IMR-90 (cell line): ENCODE measurements around the gene ECM2. TPM values are rescaled to one million over a fixed set of nuclear protein-coding genes. Genes with fewer than 3 reads are reported as not detected.

ENCODE experiments used
- ATAC-seq: fragments of 200-7000 bp; cut with Tn5 transposase; 2 replicates; pipeline ENCODE4 v1.9.1; 2020; ENCODE audit warnings: low read depth, mild to moderate bottlenecking, moderate library complexity
- BruUV-seq: library from RNA; stranded (reverse); fragments of 400-500 nt; replicated peaks from 2 replicates; lab custom pipeline; 2021; lab: Mats Ljungman, UMichigan
- CTCF ChIA-PET: fragments of 300-600 bp; formaldehyde crosslinking; extraction: SDS; loops from one replicate; lab custom pipeline; 2021; ENCODE audit warnings: antibody characterized with exemption; lab: Yijun Ruan, JAX
- POLR2A ChIA-PET: fragments of 300-600 bp; sonication (Branson Sonifier 250); formaldehyde crosslinking; loops from one replicate; lab custom pipeline; 2022; ENCODE audit warnings: antibody characterized with exemption; ENCODE audit not compliant: unreplicated experiment; lab: Charles Lee
- DNase-seq: peaks from one replicate; pipeline ENCODE4 v3.0.0; 2013
- H2AFZ ChIP-seq: replicated peaks from 2 replicates; pipeline ENCODE3; 2013; ENCODE audit warnings: low read length, mild to moderate bottlenecking; ENCODE audit not compliant: poor library complexity
- H2AK5ac ChIP-seq: 2 replicates; pipeline ENCODE4 v1.6.1; 2013; ENCODE audit warnings: low read depth, low read length, inconsistent platforms
- H2AK9ac ChIP-seq: replicated peaks from 2 replicates; pipeline ENCODE3; 2013; ENCODE audit warnings: mild to moderate bottlenecking, low read depth, low read length, moderate library complexity; ENCODE audit not compliant: poor library complexity
- H2BK120ac ChIP-seq: 2 replicates; pipeline ENCODE4 v1.6.1; 2013; ENCODE audit warnings: low read depth, low read length, inconsistent platforms
- H2BK15ac ChIP-seq: 3 replicates; pipeline ENCODE4 v1.6.1; 2013; ENCODE audit warnings: low read depth, low read length, inconsistent platforms
- H2BK20ac ChIP-seq: 2 replicates; pipeline ENCODE4 v1.6.1; 2013; ENCODE audit warnings: low read depth, mild to moderate bottlenecking, inconsistent platforms, low read length, moderate library complexity
- H2BK5ac ChIP-seq: 2 replicates; pipeline ENCODE4 v1.6.1; 2013; ENCODE audit warnings: mild to moderate bottlenecking, low read depth, low read length, inconsistent platforms; ENCODE audit not compliant: poor library complexity, severe bottlenecking
- H3K14ac ChIP-seq: replicated peaks from 2 replicates; pipeline ENCODE4 v1.6.1; 2013; ENCODE audit warnings: low read depth, low read length, inconsistent platforms
- H3K18ac ChIP-seq: 2 replicates; pipeline ENCODE4 v1.6.1; 2013; ENCODE audit warnings: low read depth, low read length, control low read depth
- H3K23ac ChIP-seq: 2 replicates; pipeline ENCODE4 v1.6.1; 2013; ENCODE audit warnings: low read depth, low read length, inconsistent platforms
- H3K27ac ChIP-seq: 2 replicates; pipeline ENCODE4 v1.5.1; 2013; ENCODE audit warnings: mild to moderate bottlenecking, control low read depth, low read length; ENCODE audit not compliant: insufficient read depth
- H3K27me3 ChIP-seq: 2 replicates; pipeline ENCODE4 v1.6.1; 2013; ENCODE audit warnings: low read length; ENCODE audit not compliant: control insufficient read depth, insufficient read depth
- H3K36me3 ChIP-seq: 2 replicates; pipeline ENCODE4 v1.6.1; 2013; ENCODE audit warnings: low read length, mixed read lengths; ENCODE audit not compliant: control insufficient read depth, insufficient read depth
- H3K4ac ChIP-seq: 2 replicates; pipeline ENCODE4 v1.6.1; 2013; ENCODE audit warnings: low read depth, low read length, inconsistent platforms
- H3K4me1 ChIP-seq: 2 replicates; pipeline ENCODE4 v1.6.1; 2013; ENCODE audit warnings: low read length, mixed read lengths; ENCODE audit not compliant: control insufficient read depth, insufficient read depth
- H3K4me2 ChIP-seq: 2 replicates; pipeline ENCODE4 v1.6.1; 2013; ENCODE audit warnings: low read depth, mild to moderate bottlenecking, control low read depth, low read length, moderate library complexity
- H3K4me3 ChIP-seq: 2 replicates; pipeline ENCODE4 v1.5.1; 2013; ENCODE audit warnings: low read depth, mild to moderate bottlenecking, control low read depth, low read length, moderate library complexity; ENCODE audit not compliant: insufficient read depth
- H3K56ac ChIP-seq: 2 replicates; pipeline ENCODE4 v1.6.1; 2013; ENCODE audit warnings: low read length, inconsistent platforms; ENCODE audit not compliant: insufficient read depth; ENCODE audit errors: extremely low read depth
- H3K79me1 ChIP-seq, 2 experiments: 2 replicates each; pipeline ENCODE4 v1.6.1; 2013; ENCODE audit warnings: low read length in 2 of 2, inconsistent platforms in 1 of 2, low read depth in 1 of 2
- H3K9ac ChIP-seq: 2 replicates; pipeline ENCODE4 v1.6.1; 2013; ENCODE audit warnings: low read depth, low read length, control low read depth
- H3K9me1 ChIP-seq: 2 replicates; pipeline ENCODE4 v1.6.1; 2013; ENCODE audit warnings: low read length, inconsistent platforms; ENCODE audit not compliant: insufficient read depth
- H3K9me3 ChIP-seq: 2 replicates; pipeline ENCODE4 v1.6.1; 2013; ENCODE audit warnings: low read length; ENCODE audit not compliant: control insufficient read depth, insufficient read depth
- H4K20me1 ChIP-seq: 2 replicates; pipeline ENCODE4 v1.6.1; 2013; ENCODE audit warnings: low read length, inconsistent platforms; ENCODE audit not compliant: insufficient read depth
- H4K5ac ChIP-seq: 2 replicates; pipeline ENCODE4 v1.6.1; 2013; ENCODE audit warnings: mild to moderate bottlenecking, low read depth, low read length, control low read depth
- H4K8ac ChIP-seq, 2 experiments: 2 replicates each; pipeline ENCODE4 v1.6.1; 2013; ENCODE audit warnings: low read depth in 2 of 2, low read length in 2 of 2, control low read depth in 1 of 2, inconsistent platforms in 1 of 2
- H4K91ac ChIP-seq: 2 replicates; pipeline ENCODE4 v1.6.1; 2013; ENCODE audit warnings: low read depth, low read length, inconsistent platforms; ENCODE audit not compliant: insufficient read depth
- BHLHE40 ChIP-seq: fragments of 150-350 bp; IDR thresholded peaks from 2 replicates; pipeline ENCODE4 v1.6.1; 2016; ENCODE audit warnings: mild to moderate bottlenecking, low read depth, low read length
- CEBPB ChIP-seq: IDR thresholded peaks from 2 replicates; pipeline ENCODE4 v1.6.1; 2012; ENCODE audit warnings: low read depth, low read length, improper control_type of control experiment
- CHD1 ChIP-seq: IDR thresholded peaks from 2 replicates; pipeline ENCODE4 v1.6.1; 2012; ENCODE audit warnings: low read depth, low read length, improper control_type of control experiment
- ELK1 ChIP-seq: fragments of 150-350 bp; IDR thresholded peaks from 2 replicates; pipeline ENCODE4 v1.6.1; 2016; ENCODE audit warnings: low read depth, mild to moderate bottlenecking, low read length, moderate library complexity, borderline replicate concordance
- FOS ChIP-seq: fragments of 150-350 bp; IDR thresholded peaks from 2 replicates; pipeline ENCODE4 v1.6.1; 2016; ENCODE audit warnings: low read depth, low read length
- MAFK ChIP-seq: IDR thresholded peaks from 2 replicates; pipeline ENCODE4 v1.6.1; 2012; ENCODE audit warnings: low read depth, low read length, improper control_type of control experiment
- MAZ ChIP-seq: IDR thresholded peaks from 2 replicates; pipeline ENCODE4 v1.6.1; 2012; ENCODE audit warnings: low read depth, mild to moderate bottlenecking, low read length, improper control_type of control experiment, moderate library complexity, borderline replicate concordance
- MXI1 ChIP-seq: IDR thresholded peaks from 2 replicates; pipeline ENCODE4 v1.6.1; 2012; ENCODE audit warnings: low read depth, mild to moderate bottlenecking, low read length, moderate library complexity, borderline replicate concordance
- NFE2L2 ChIP-seq: fragments of 150-350 bp; IDR thresholded peaks from 2 replicates; pipeline ENCODE4 v1.6.1; 2016; ENCODE audit warnings: low read depth, mild to moderate bottlenecking, low read length
- POLR2A ChIP-seq: IDR thresholded peaks from 2 replicates; pipeline ENCODE4 v1.6.1; 2012; ENCODE audit warnings: mild to moderate bottlenecking, low read depth, low read length
- RAD21 ChIP-seq: IDR thresholded peaks from 2 replicates; pipeline ENCODE4 v1.6.1; 2012; ENCODE audit warnings: low read length, improper control_type of control experiment
- RCOR1 ChIP-seq: IDR thresholded peaks from 2 replicates; pipeline ENCODE4 v1.6.1; 2012; ENCODE audit warnings: mild to moderate bottlenecking, low read length, improper control_type of control experiment; ENCODE audit not compliant: insufficient replicate concordance
- RFX5 ChIP-seq: IDR thresholded peaks from 2 replicates; pipeline ENCODE4 v1.8.0; 2012; ENCODE audit warnings: low read depth, mild to moderate bottlenecking, low read length, moderate library complexity
- SMC3 ChIP-seq: fragments of 150-350 bp; IDR thresholded peaks from 2 replicates; pipeline ENCODE4 v1.6.1; 2016; ENCODE audit warnings: low read depth, mild to moderate bottlenecking, antibody characterized with exemption, low read length, moderate library complexity
- USF2 ChIP-seq: fragments of 150-350 bp; IDR thresholded peaks from 2 replicates; pipeline ENCODE4 v1.6.1; 2017; ENCODE audit warnings: mild to moderate bottlenecking, antibody characterized with exemption, low read length, low read depth
- WGBS, 2 experiments: methylation state at CpG; one replicate each; pipeline versions ENCODE4 v1.1.5 to v1.1.7; 2013; ENCODE audit warnings: missing lambda C conversion rate in 2 of 2; ENCODE audit not compliant: insufficient read length in 1 of 2; ENCODE audit errors: extremely low coverage in 2 of 2; 5-methylcytosine and 5-hydroxymethylcytosine counted together
- dilution Hi-C: fragments of 300-500 bp; cut with HindIII; formaldehyde crosslinking; loops from one replicate; pipeline ENCODE4 v1.14.3; 2018; ENCODE audit warnings: low sequenced_read_pairs; ENCODE audit not compliant: unreplicated experiment
- in situ Hi-C: fragments of 300-500 bp; cut with MboI; formaldehyde crosslinking; loops from 3 replicates; pipeline ENCODE4 v1.14.3; 2019; ENCODE audit warnings: low sequenced_read_pairs, inconsistent platforms, mixed read lengths
- intact Hi-C: fragments of 100-400 bp; cut with micrococcal nuclease; formaldehyde crosslinking; loops from 2 replicates; pipeline ENCODE4 v1.10.0; 2022
- polyA plus RNA-seq, 3 experiments: library from polyadenylated mRNA; depleted of rRNA; stranded (reverse); fragments of >200 nt; gene quantifications; 2 replicates each; pipeline ENCODE4 v1.2.3, GENCODE V29; 2012; ENCODE audit warnings: low replicate concordance in 1 of 3
- total RNA-seq: library from RNA; depleted of rRNA; stranded (reverse); fragments of >200 nt; gene quantifications from 2 replicates; pipeline ENCODE4 v1.2.3, GENCODE V29; 2012
- TF ChIP-seq, protein P1 (sequence below): conservative IDR thresholded peaks from 2 replicates; pipeline ENCODE4 v1.5.1; 2012; ENCODE audit warnings: mild to moderate bottlenecking, low read depth, low read length, improper control_type of control experiment

ECM2 gene
- total and polyA plus RNA-seq, 2 of the 4 experiments (the other 2 are of a cell fraction), result 0.26 to 0.36 TPM

DNA sequence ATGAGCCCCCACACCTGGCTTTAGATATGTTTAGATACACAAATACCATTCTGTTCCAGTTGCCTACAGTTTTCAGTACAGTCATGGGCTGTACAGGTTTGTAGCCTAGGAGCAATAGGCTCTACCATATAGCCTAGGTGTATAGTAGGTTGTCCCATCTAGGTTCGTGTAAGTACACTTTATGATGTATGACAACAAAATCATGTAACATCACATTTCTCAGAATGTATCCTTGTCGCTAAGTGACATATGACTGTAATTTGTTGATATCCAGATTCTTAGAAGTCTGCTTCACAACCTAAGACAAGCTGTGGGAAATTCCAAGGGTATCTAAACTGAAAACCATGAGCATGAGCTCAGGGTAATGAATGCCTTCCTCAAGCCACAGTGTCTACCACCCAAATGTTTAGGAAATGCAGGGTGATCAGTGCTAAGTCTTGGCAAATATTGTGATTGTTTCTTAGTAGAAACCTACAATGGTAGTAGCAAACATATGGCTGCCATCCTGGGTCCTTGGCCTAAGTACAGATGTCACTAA, 8.4 kb downstream of the ECM2 start:
- Histone ChIP-seq H3K4me3 (no peak overlapping the region), H3K56ac (no peak overlapping the region), H3K4ac (no peak overlapping the region), H3K27me3 (no peaks in the 10 kb centered on the region), H4K20me1 (no peaks in the 10 kb centered on the region), H3K9me3 (no peaks in the 10 kb centered on the region), H3K14ac (no peak overlapping the region), H2AK5ac (no peak overlapping the region), H2BK20ac (no peak overlapping the region), H4K91ac (no peak overlapping the region), H4K8ac (no peak overlapping the region), H3K36me3 (no peaks in the 10 kb centered on the region), H3K23ac (no peak overlapping the region), H2AFZ (no peak overlapping the region), H3K27ac (no peak overlapping the region), H2AK9ac (no peak overlapping the region), H3K79me1 (no peaks in the 10 kb centered on the region), H3K9ac (no peak overlapping the region), H2BK120ac (no peak overlapping the region), H3K18ac (no peak overlapping the region), H3K4me2 (no peak overlapping the region), H2BK15ac (no peak overlapping the region), H3K4me1 (no peaks in the 10 kb centered on the region), H4K5ac (no peak overlapping the region), H3K9me1 (no peaks in the 10 kb centered on the region; the same call in 1 of the 2 replicates), H2BK5ac (no peak overlapping the region)
- in situ Hi-C loops, result no loop called here
- ChIA-PET POLR2A (no interaction called here), CTCF (interaction anchor here (1.2 kb wide), 1 partner anchor 10 kb away, joined by 3 read pairs; no protein-coding TSS in a partner anchor)
- no peak for TF ChIP-seq SMC3
- no peak for TF ChIP-seq FOS
- no peak for TF ChIP-seq MAFK
- TF ChIP-seq CHD1, result no peak
- TF ChIP-seq MXI1, result no peak
- TF ChIP-seq POLR2A, result no peak
- no peak for TF ChIP-seq BHLHE40
- TF ChIP-seq ELK1, result no peak
- TF ChIP-seq MAZ, result no peak
- no peak for TF ChIP-seq RFX5
- TF ChIP-seq NFE2L2, result no peak
- TF ChIP-seq RAD21, result no peak
- TF ChIP-seq, protein P1, sequence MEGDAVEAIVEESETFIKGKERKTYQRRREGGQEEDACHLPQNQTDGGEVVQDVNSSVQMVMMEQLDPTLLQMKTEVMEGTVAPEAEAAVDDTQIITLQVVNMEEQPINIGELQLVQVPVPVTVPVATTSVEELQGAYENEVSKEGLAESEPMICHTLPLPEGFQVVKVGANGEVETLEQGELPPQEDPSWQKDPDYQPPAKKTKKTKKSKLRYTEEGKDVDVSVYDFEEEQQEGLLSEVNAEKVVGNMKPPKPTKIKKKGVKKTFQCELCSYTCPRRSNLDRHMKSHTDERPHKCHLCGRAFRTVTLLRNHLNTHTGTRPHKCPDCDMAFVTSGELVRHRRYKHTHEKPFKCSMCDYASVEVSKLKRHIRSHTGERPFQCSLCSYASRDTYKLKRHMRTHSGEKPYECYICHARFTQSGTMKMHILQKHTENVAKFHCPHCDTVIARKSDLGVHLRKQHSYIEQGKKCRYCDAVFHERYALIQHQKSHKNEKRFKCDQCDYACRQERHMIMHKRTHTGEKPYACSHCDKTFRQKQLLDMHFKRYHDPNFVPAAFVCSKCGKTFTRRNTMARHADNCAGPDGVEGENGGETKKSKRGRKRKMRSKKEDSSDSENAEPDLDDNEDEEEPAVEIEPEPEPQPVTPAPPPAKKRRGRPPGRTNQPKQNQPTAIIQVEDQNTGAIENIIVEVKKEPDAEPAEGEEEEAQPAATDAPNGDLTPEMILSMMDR, result no peak
- TF ChIP-seq CEBPB, result no peak
- TF ChIP-seq RCOR1, result no peak
- TF ChIP-seq USF2, result no peak
- intact Hi-C loops, result no loop called here
- dilution Hi-C loops, result no loop called here
- ATAC-seq (no peak), DNase-seq (no peak)
- no CpG with 5 or more reads among the region's 2 CpGs for WGBS, 2 experiments
- no TSS peak for BruUV-seq
